ENCODE measurements around the gene PAK4.
"Not testable (repeated sequence)": the region's sequence is repeated elsewhere in the genome, so short reads cannot be mapped to it uniquely, and the experiment has no call there.

PAK4 gene

GRCh38 chr19:39133431-39134270, 8.1 kb downstream of the PAK4 start:
- Mint-ChIP-seq H3K27me3 (no peaks in the 10 kb centered on the region), H3K27ac (no peak overlapping the region), H3K9me3 (no peaks in the 10 kb centered on the region), H3K36me3 (ENCODE audit: low read depth) (no peaks in the 10 kb centered on the region), H3K4me1 (ENCODE audit: low read depth) (peaks cover 31% of the 10 kb centered on the region), H3K4me3 (no peak overlapping the region)

- no peaks in the 10 kb centered on the region for H3K36me3 Mint-ChIP-seq (ENCODE audit: low read depth)
These were observed 10.1 kb downstream of the PAK4 start for GRCh38 chr19:39135701-39136100.

GRCh38 chr19:39136225-39136940, 10.8 kb downstream of the PAK4 start:
- Mint-ChIP-seq H3K4me3 (no peak overlapping the region), H3K27ac (no peak overlapping the region), H3K27me3 (no peaks in the 10 kb centered on the region), H3K9me3 (no peaks in the 10 kb centered on the region), H3K36me3 (ENCODE audit: low read depth) (no peaks in the 10 kb centered on the region), H3K4me1 (ENCODE audit: low read depth) (peaks cover 15% of the 10 kb centered on the region)

More at GRCh38 chr19:39135701-39136100, 10.1 kb downstream of the PAK4 start:
- Mint-ChIP-seq H3K27me3 (no peaks in the 10 kb centered on the region), H3K9me3 (no peaks in the 10 kb centered on the region), H3K27ac (no peak overlapping the region), H3K4me3 (no peak overlapping the region), H3K4me1 (ENCODE audit: low read depth) (peaks cover 22% of the 10 kb centered on the region)

DNA sequence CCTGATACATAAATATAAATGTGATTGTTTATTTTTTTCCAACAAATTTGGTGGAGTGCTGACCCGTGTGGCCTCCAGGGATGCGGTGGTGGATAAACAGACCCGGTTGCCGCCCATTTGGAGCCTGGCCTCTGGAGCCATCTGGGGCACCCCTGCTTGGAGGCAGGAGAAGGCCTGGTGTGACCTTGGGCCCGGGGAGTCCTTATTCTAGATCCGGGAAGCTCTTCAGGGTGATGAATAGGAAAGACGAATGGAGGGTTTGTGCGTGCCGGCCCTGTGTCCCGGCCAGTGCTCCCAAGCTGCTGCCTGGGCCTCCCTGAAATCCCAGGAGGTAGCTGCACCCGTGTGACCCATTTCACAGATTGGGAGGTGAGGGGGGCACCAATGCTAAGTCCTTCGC, 11.5 kb downstream of the PAK4 start:
- Mint-ChIP-seq H3K36me3 (ENCODE audit: low read depth) (no peaks in the 10 kb centered on the region), H3K9me3 (no peaks in the 10 kb centered on the region), H3K27ac (no peak overlapping the region), H3K4me3 (no peak overlapping the region), H3K27me3 (no peaks in the 10 kb centered on the region), H3K4me1 (ENCODE audit: low read depth) (peaks cover 9% of the 10 kb centered on the region)

DNA sequence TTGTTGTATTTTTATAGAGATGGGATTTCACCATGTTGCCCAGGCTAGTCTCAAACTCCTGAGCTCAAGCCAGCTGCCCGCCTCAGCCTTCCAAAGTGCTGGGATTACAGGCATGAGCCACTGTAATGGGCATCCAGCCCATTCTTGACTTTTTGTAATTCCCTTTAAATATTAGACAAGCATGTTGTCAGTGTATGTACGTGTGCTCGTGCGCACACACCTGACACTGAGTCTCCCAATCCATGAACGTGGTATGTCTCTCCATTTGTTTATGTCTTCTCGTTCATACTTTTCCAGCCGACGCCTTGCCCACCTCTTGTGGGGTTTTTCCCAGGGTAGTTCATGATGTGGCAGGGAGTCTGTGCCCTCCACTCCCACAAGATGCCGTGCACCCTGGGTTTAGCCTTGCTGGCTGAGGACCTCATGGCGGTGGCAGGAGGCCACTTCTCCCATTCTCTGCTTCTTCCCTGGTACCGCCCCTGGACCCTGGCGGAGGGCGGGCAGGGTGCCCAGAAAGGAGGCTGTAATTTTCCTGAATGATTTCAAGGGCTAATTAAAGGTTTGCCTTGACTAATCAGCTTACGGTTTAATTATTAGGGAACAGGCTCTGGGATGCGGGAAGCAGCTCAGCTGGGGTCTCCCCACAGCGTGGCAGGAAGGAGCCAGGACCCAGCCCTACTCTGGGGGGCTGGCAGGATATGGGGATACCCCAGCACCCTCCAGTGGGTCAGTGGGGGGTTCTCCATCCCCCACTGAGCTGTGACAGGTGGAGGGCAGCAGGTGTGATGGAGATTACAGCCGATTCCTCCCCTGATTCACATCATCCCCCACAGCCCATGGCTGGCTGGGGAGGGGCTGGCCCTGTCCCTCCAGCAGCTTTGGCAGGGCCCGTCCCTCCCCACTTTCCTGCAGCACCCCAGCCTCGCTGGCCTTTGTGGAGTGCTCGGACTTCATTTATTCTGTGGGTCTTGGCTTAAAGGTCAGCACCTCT, 12.9 kb downstream of the PAK4 start:
- Mint-ChIP-seq H3K36me3 (ENCODE audit: low read depth) (no peaks in the 10 kb centered on the region), H3K27ac (no peak overlapping the region), H3K9me3 (no peaks in the 10 kb centered on the region), H3K4me3 (no peak overlapping the region), H3K27me3 (no peaks in the 10 kb centered on the region), H3K4me1 (ENCODE audit: low read depth) (peaks cover 4% of the 10 kb centered on the region)

GRCh38 chr19:39139305-39139874, 13.8 kb downstream of the PAK4 start:
- Mint-ChIP-seq H3K4me1 (ENCODE audit: low read depth) (peaks cover 7% of the 10 kb centered on the region), H3K36me3 (ENCODE audit: low read depth) (no peaks in the 10 kb centered on the region), H3K27me3 (no peaks in the 10 kb centered on the region), H3K4me3 (no peak overlapping the region), H3K27ac (no peak overlapping the region), H3K9me3 (no peaks in the 10 kb centered on the region)

GRCh38 chr19:39139971-39140453, 14.4 kb downstream of the PAK4 start:
- Mint-ChIP-seq H3K36me3 (ENCODE audit: low read depth) (no peaks in the 10 kb centered on the region), H3K4me1 (ENCODE audit: low read depth) (peaks cover 12% of the 10 kb centered on the region), H3K27me3 (no peaks in the 10 kb centered on the region), H3K9me3 (no peaks in the 10 kb centered on the region), H3K27ac (no peak overlapping the region), H3K4me3 (no peak overlapping the region)

DNA sequence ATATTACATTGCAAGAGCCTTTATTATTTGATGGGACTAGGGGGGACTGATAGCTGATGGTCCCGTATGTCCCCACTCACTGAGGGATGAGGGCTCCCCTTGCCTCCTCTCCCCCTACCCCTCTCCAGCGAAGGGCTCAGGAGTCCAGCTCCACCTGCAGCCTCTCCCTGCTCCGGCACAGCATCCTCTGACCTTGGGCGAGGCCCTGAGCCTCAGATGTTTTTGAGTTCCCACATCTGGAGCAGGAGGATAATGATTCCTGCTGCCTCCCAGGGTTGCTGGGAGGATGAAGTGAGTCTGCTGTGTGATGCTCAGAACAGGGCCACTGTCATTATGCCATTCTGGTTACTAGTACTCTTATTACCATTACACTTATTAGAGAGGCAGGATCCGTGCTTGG, 15.0 kb downstream of the PAK4 start:
- Mint-ChIP-seq H3K27ac (no peak overlapping the region), H3K27me3 (no peaks in the 10 kb centered on the region), H3K4me3 (no peak overlapping the region), H3K9me3 (no peaks in the 10 kb centered on the region), H3K36me3 (ENCODE audit: low read depth) (no peaks in the 10 kb centered on the region), H3K4me1 (ENCODE audit: low read depth) (peaks cover 12% of the 10 kb centered on the region)

DNA sequence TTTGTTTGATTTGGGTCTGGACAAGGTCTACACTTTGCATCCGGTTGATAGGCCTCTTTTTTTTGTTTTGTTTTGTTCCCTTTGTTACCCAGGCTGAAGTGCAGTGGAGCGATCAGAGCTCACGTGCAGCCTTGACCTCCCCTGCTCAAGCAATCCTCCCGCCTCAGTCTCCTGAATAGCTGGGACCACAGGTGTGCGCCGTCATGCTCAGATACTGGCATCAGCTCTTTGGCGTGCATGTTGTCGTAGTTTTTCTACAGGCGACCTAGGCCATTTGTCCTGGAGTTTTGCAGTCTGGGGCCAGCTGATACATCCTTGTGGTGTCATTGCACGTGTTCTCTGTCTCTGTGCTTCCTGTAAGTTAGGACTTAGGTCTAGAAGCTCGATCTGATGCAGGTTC, 16.3 kb downstream of the PAK4 start:
- Mint-ChIP-seq H3K4me1 (ENCODE audit: low read depth) (peaks cover 12% of the 10 kb centered on the region), H3K27me3 (no peaks in the 10 kb centered on the region), H3K36me3 (ENCODE audit: low read depth) (no peaks in the 10 kb centered on the region), H3K27ac (no peak overlapping the region), H3K4me3 (no peak overlapping the region), H3K9me3 (no peaks in the 10 kb centered on the region)

DNA sequence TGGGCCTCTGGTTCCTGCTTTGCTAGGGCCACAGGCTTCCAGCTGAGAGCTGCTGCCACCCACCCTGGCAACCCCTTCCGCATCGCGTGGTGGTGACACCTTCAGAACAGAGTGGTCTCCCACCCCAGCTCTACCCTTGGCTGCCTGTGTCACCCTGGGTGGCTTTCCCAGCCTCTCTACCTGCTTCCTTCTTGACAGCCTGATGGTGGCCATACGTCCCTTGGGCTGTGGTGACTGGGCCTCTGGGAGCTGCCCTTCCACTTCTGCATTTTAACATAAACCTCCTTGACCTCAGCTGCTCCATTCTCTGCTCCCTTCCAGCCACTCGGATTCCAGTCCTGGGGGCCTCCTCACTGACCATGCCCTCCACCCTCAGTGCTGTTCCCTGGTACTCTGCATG, 17.0 kb downstream of the PAK4 start:
- Mint-ChIP-seq H3K9me3 (no peaks in the 10 kb centered on the region), H3K36me3 (ENCODE audit: low read depth) (no peaks in the 10 kb centered on the region), H3K27me3 (no peaks in the 10 kb centered on the region), H3K27ac (no peak overlapping the region), H3K4me3 (no peak overlapping the region), H3K4me1 (ENCODE audit: low read depth) (peaks cover 12% of the 10 kb centered on the region)

- not testable (repeated sequence) for H3K4me3 Mint-ChIP-seq; H3K27me3 Mint-ChIP-seq; H3K27ac Mint-ChIP-seq; H3K36me3 Mint-ChIP-seq (ENCODE audit: low read depth); H3K9me3 Mint-ChIP-seq
- H3K4me1 Mint-ChIP-seq (ENCODE audit: low read depth) = peaks cover 12% of the 10 kb centered on the region
These were observed 18.2 kb downstream of the PAK4 start for GRCh38 chr19:39143757-39144289.

GRCh38 chr19:39144290-39145071, 18.9 kb downstream of the PAK4 start:
- no peak overlapping the region for H3K27ac Mint-ChIP-seq

DNA sequence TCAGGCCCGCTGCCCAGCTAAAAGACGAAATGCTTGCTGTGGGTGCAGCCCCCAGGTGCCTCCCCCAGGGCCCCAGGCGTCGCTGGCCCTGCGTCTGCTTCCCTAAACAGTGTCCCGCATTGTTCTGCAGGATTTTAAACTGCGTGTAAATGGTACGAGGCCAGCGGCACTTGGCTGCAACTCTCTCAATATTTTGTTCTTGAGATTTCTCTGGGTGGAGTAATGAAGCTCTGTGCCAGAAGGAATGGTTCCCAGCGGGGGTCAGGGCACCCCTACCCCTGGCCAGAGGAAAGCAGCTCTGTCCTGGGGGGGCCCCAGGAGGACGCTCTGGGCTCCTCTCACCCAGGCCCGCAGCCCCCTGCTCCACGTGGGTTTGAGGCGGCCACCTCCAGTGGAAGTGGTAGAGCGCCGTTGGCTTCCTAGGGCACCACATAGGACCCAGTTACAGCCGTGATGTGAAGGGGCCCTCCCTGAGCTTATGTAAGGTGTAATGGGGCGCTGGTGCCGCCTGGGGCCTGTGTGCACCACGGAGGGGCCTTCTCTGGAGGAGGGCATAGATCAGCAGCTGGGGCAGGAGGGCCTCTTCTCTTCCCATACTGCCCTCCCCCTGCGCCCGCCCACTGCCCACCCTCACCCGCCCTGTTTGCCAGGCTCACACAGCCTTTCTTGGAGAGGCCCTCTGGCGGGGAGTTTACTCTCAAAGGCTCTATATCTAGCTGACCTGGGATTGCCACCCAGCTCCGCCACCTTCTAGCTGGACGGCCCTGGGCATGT, 19.8 kb downstream of the PAK4 start:
- Mint-ChIP-seq H3K9me3 (no peaks in the 10 kb centered on the region), H3K27ac (no peak overlapping the region), H3K27me3 (no peaks in the 10 kb centered on the region), H3K4me1 (ENCODE audit: low read depth) (peaks cover 12% of the 10 kb centered on the region), H3K4me3 (no peak overlapping the region), H3K36me3 (ENCODE audit: low read depth) (peaks cover 3% of the 10 kb centered on the region)

More at GRCh38 chr19:39144290-39145071, 18.9 kb downstream of the PAK4 start:
- Mint-ChIP-seq H3K9me3 (no peaks in the 10 kb centered on the region), H3K27me3 (no peaks in the 10 kb centered on the region), H3K36me3 (ENCODE audit: low read depth) (peaks cover 3% of the 10 kb centered on the region), H3K4me1 (ENCODE audit: low read depth) (peaks cover 12% of the 10 kb centered on the region), H3K4me3 (no peak overlapping the region)
